Dermis lymphatic vessel endothelial cell (primary cell): Measurements from ENCODE around the gene WFDC11. TPM values are rescaled to one million over a fixed set of nuclear protein-coding genes. Genes with fewer than 3 reads are reported as not detected.

ENCODE experiments used
- total RNA-seq: library from RNA; depleted of rRNA; stranded (reverse); fragments of >200 nt; gene quantifications from 2 replicates; pipeline ENCODE4 v1.2.1, GENCODE V29; 2014

Gene WFDC11
- total RNA-seq, result not detected in 2 replicates

DNA sequence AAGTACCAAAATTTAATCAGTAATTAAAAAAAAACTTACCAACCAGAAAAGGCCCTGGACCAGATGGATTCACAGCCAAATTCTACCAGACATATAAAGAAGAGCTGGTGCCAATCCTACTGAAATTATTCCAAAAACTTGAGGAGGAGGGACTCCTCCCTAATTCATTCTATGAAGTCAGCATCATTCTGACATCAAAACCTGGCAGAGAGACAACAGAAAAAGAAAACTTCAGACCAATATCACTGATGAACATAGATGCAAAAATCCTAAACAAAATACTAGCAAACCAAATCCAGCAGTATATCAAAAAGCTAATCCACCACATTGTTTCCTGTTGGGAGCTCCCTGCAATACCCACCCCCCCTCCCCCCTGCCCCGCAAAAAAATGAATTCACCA, at the start of gene WFDC11:
TSS of gene WFDC11 (minus strand) at position 101 of the 400 bp plus-strand sequence. CDS start 19,639 bp downstream, outside the sequence.

DNA sequence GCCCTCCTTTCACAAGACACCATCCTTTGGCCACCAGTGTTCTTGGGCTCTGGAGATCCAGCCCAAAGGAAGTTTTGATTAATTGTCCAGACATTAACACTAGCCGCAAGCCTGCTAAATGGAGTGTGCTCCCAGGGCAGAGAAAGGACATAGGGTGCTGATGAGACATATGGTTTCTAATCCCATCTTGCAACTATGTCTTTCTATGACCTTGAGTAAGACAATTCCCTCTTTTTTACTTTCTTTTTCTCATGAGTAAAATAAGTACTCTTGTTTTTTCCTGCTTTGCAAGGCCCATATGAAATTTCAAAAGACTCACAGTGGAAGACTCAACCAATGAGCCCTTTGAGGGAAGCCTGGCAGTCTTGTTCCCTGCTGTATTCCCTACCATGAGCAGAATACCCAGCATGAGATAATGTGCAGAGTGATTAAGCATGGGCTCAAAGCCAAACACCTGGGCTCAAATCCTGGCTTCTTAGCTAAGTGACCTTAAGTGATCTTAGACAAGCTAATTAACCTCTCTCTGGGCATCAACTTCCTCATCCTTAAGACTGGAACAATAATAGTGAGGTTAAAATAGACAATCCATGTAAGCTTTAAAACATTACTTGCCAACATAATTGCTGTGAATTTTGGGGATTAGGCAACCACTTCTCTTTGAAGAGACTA, 35.1 kb upstream of the WFDC11 start, which contains the start of gene WFDC10B:
TSS of gene WFDC10B (minus strand) at position 51 of the 669 bp plus-strand sequence. CDS start 19,027 bp downstream, outside the sequence.

DNA sequence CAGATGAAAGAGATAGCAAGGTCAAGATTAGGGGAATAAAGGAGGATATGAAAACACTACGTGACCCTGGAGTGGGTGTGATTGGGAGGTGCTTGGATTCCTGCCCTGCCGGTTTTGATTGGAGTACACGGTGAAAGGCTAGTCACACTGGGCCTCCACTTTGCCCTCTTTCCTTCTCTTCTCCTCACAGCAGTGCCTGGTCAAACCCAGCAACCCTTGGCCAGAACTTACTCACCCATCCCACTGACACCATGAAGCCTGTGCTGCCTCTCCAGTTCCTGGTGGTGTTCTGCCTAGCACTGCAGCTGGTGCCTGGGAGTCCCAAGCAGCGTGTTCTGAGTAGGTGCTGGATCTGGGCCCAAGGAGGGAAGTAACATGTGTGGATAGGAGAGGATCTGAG, 31.8 kb upstream of the WFDC11 start, which contains the start of gene WFDC13:
TSS of gene WFDC13 (plus strand) at position 166 of the 400 bp plus-strand sequence. CDS start at position 252, 86 bp downstream.

DNA sequence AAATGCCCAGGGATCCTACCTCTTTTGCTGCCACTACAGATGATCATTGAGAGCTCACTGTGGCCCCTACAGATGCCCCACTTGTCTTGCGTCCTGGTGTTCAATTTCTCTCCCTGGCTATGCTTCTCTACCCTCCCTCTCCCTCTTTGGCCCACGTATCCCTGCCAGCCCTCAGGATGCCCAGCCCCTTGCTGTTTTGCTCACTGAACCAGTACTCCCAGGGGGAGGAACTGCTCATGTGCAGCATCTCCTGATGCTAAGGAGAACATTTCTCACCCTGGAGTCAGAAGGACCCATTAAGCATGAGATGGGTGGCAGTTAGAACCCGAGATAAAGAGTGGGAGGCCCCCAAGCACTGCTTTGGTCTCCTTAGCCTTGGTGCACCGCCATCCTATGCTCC, 38.9 kb downstream of the WFDC11 start, which contains the start of gene WFDC9:
TSS of gene WFDC9 (minus strand) at position 101 of the 400 bp plus-strand sequence. CDS start 21,103 bp downstream, outside the sequence.

DNA sequence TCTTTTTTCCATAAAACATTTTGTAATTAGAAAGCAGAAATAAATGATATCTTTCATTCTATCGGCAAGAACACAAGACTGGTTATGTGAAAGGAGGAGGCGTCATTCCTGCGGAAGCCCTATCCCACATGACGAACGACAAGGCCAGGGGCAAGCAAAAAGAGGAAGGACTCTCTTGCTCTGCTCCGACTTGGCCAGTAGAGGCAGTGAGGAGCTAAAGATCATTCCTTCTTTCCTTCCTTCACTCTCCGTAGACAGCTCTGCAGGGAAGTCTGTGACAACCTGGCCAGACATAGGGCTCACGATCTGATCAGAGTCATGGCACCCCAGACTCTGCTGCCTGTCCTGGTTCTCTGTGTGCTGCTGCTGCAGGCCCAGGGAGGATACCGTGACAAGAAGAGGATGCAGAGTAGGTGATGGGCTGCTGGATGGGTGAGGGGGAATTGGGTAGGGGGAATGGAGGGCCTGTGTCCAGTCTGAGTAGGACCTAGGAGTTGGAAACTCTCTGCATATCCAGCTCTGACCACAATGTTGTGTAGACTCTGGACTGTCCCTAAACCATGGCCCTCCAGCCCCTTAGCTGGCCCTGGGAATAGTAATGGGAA, 40.4 kb downstream of the WFDC11 start, which contains the start of gene WFDC10A:
TSS of gene WFDC10A (plus strand) at position 244 of the 605 bp plus-strand sequence. CDS start at position 319, 75 bp downstream.

Other genes starting within 250 kb of the WFDC11 start
- not detected in 2 replicates for gene WFDC2, start 200.5 kb downstream of the WFDC11 start, total RNA-seq
- not detected in 2 replicates for gene SPINT3, start 154.6 kb downstream of the WFDC11 start, total RNA-seq
- gene WFDC6, start 130.8 kb downstream of the WFDC11 start, total RNA-seq, result not detected in 2 replicates
- not detected in 2 replicates for gene EPPIN, start 122.8 kb downstream of the WFDC11 start, total RNA-seq
- not detected in 2 replicates for gene WFDC8, start 91.0 kb downstream of the WFDC11 start, total RNA-seq
- gene WFDC10A, start 40.5 kb downstream of the WFDC11 start, total RNA-seq, result not detected in 2 replicates
- gene WFDC9, start 39.0 kb downstream of the WFDC11 start, total RNA-seq, result not detected in 2 replicates
- not detected in 2 replicates for gene WFDC13, start 31.8 kb upstream of the WFDC11 start, total RNA-seq
- gene WFDC10B, start 34.8 kb upstream of the WFDC11 start, total RNA-seq, result not detected in 2 replicates
- not detected in 2 replicates for gene SPINT4, start 52.1 kb upstream of the WFDC11 start, total RNA-seq
- gene WFDC3, start 121.6 kb upstream of the WFDC11 start, total RNA-seq, result 0.11 TPM in 1 of 2 replicates, not detected in the other
- gene DNTTIP1, start 121.7 kb upstream of the WFDC11 start, total RNA-seq, result 11.9 TPM in 2 replicates
- 3.3 and 4.2 TPM in 2 replicates for gene UBE2C, start 142.4 kb upstream of the WFDC11 start, total RNA-seq
- 0.17 TPM in 1 of 2 replicates, not detected in the other for gene TNNC2, start 157.1 kb upstream of the WFDC11 start, total RNA-seq
- gene SNX21, start 163.6 kb upstream of the WFDC11 start, total RNA-seq, result 11.7 and 14.3 TPM in 2 replicates
- gene ACOT8, start 187.2 kb upstream of the WFDC11 start, total RNA-seq, result 27.9 and 28.3 TPM in 2 replicates
- 7.4 and 9.4 TPM in 2 replicates for gene ZSWIM3, start 187.4 kb upstream of the WFDC11 start, total RNA-seq
- gene ZSWIM1, start 211.0 kb upstream of the WFDC11 start, total RNA-seq, result 3.0 and 4.4 TPM in 2 replicates
- gene SPATA25, start 217.4 kb upstream of the WFDC11 start, total RNA-seq, result 0.65 and 1.1 TPM in 2 replicates
- gene NEURL2, start 221.0 kb upstream of the WFDC11 start, total RNA-seq, result 2.6 and 3.7 TPM in 2 replicates
- gene CTSA, start 221.1 kb upstream of the WFDC11 start, total RNA-seq, result 45.5 and 47.4 TPM in 2 replicates
- 1.4 and 2.2 TPM in 2 replicates for gene PLTP, start 241.9 kb upstream of the WFDC11 start, total RNA-seq